Thyroid gland (tissue), 4 donors: ENCODE data around the gene HADHA.

ENCODE experiments used
- CTCF ChIP-seq, 6 experiments: fragments of 200-600 bp in 3 of 6; fragments of 450-650 bp in 3 of 6; sonication (generic) in 3 of 6; IDR thresholded peaks; one replicate each; pipeline ENCODE4 v1.5.1; 2016 to 2019; ENCODE audit warnings: antibody characterized with exemption in 6 of 6, mild to moderate bottlenecking in 2 of 6, inconsistent platforms in 1 of 6, moderate library complexity in 1 of 6
- POLR2A ChIP-seq, 2 donors: fragments of 450-650 bp; IDR thresholded peaks; one replicate each; pipeline ENCODE4 v1.6.1; 2017; ENCODE audit warnings: antibody characterized with exemption in 2 of 2, mild to moderate bottlenecking in 2 of 2, moderate library complexity in 1 of 2

- TF ChIP-seq CTCF (IDR thresholded peaks at IDR 0.05): no peak
- TF ChIP-seq POLR2A (IDR thresholded peaks at IDR 0.05): no peak
Measured at GRCh38 chr2:26238311-26238958, 6.0 kb downstream of the HADHA start.
